Lower leg skin (tissue), 3 donors: ENCODE results near the gene MYL3.

Experiments
- CTCF ChIP-seq, 3 donors: fragments of 450-650 bp; IDR thresholded peaks; one replicate each; pipeline ENCODE4 v1.5.1; 2016; ENCODE audit warnings: antibody characterized with exemption in 3 of 3, mild to moderate bottlenecking in 3 of 3, moderate library complexity in 2 of 3
- POLR2A ChIP-seq, 2 donors: fragments of 450-650 bp; IDR thresholded peaks; one replicate each; pipeline ENCODE4 v1.6.1; 2016 to 2017; ENCODE audit warnings: antibody characterized with exemption in 2 of 2, mild to moderate bottlenecking in 1 of 2, moderate library complexity in 1 of 2

GRCh38 chr3:46852839-46853355, 10.3 kb downstream of the MYL3 start:
- TF ChIP-seq CTCF (IDR thresholded peaks at IDR 0.05) = no peak
- no peak for TF ChIP-seq POLR2A (IDR thresholded peaks at IDR 0.05)
